H1 (cell line): ENCODE results near the gene TYMS. TPM values are rescaled to one million over a fixed set of nuclear protein-coding genes. Genes with fewer than 3 reads are reported as not detected.

Experiments used
- CHD1 ChIP-seq: IDR thresholded peaks from 2 replicates; pipeline ENCODE4 v1.6.1; 2012; ENCODE audit warnings: low read depth, low read length, improper control_type of control experiment
- CHD7 ChIP-seq: fragments of 300-600 bp; sonication (generic); IDR thresholded peaks from 2 replicates; pipeline ENCODE4 v1.7.1; 2012; ENCODE audit warnings: low read length, moderate library complexity, mild to moderate bottlenecking, inconsistent platforms; ENCODE audit not compliant: insufficient replicate concordance
- KDM1A ChIP-seq: fragments of 200-600, 300-600 bp; sonication (generic); IDR thresholded peaks from 2 replicates; pipeline ENCODE4 v1.7.1; 2016; ENCODE audit warnings: mild to moderate bottlenecking, low read length, borderline replicate concordance
- TBP ChIP-seq: IDR thresholded peaks from 2 replicates; pipeline ENCODE4 v1.6.1; 2011; ENCODE audit warnings: low read depth, low read length, improper control_type of control experiment
- polyA plus RNA-seq, 7 experiments: library from polyadenylated mRNA; depleted of rRNA in 3 of 7; stranded (reverse) in 5 of 7; unstranded in 2 of 7; fragments of >200 nt in 5 of 7; fragments of 200-250 nt in 2 of 7; gene quantifications; 1 replicate in 5 of 7; 2 replicates in 1 of 7; 4 replicates in 1 of 7; pipeline versions ENCODE4 v1.2.1 to v1.2.3, GENCODE V29; 2011 to 2013; ENCODE audit warnings: missing spikeins in 2 of 7, mixed read lengths in 2 of 7
- total RNA-seq: library from RNA; stranded (reverse); fragmentation: NEBNext Ultra II Directional; extraction: Animal tissue kit (Norgen Biotek cat#: 25700); gene quantifications from 2 replicates; pipeline ENCODE4 v1.2.1, GENCODE V29; 2021

Gene TYMS
- total and polyA plus RNA-seq, 2 of the 8 experiments (the other 6 are each of a cell fraction or from before 2014, with no cell fraction given) = 91.9 to 110 TPM

GRCh38 chr18:622289-622688 lies 35.2 kb upstream of the TYMS start (continued):
- TF ChIP-seq CHD7 (no peak), KDM1A (no peak), TBP (no peak), CHD1 (no peak)
